Choroid plexus epithelial cell (primary cell): ENCODE measurements around the gene QRICH2.

Source experiments
- DNase-seq: peaks from one replicate; pipeline ENCODE4 v3.0.0-alpha.2; 2010; ENCODE audit warnings: low read depth
- H3K4me3 ChIP-seq: 2 replicates; pipeline ENCODE4 v1.5.1; 2011; ENCODE audit warnings: low read depth, mild to moderate bottlenecking, control low read depth, low read length, moderate library complexity
- TF ChIP-seq, protein P1 (sequence below): conservative IDR thresholded peaks from 2 replicates; pipeline ENCODE4 v1.5.1; 2011; ENCODE audit warnings: low read depth, mild to moderate bottlenecking, control low read depth, inconsistent platforms, low read length, moderate library complexity

Gene QRICH2

GRCh38 chr17:76243826-76244679 is 64.0 kb downstream of the QRICH2 start:
- DNase-seq, result no peak
- TF ChIP-seq, protein P1, sequence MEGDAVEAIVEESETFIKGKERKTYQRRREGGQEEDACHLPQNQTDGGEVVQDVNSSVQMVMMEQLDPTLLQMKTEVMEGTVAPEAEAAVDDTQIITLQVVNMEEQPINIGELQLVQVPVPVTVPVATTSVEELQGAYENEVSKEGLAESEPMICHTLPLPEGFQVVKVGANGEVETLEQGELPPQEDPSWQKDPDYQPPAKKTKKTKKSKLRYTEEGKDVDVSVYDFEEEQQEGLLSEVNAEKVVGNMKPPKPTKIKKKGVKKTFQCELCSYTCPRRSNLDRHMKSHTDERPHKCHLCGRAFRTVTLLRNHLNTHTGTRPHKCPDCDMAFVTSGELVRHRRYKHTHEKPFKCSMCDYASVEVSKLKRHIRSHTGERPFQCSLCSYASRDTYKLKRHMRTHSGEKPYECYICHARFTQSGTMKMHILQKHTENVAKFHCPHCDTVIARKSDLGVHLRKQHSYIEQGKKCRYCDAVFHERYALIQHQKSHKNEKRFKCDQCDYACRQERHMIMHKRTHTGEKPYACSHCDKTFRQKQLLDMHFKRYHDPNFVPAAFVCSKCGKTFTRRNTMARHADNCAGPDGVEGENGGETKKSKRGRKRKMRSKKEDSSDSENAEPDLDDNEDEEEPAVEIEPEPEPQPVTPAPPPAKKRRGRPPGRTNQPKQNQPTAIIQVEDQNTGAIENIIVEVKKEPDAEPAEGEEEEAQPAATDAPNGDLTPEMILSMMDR, result no peak
- no peak overlapping the region for H3K4me3 ChIP-seq

GRCh38 chr17:76241691-76242255 is 66.3 kb downstream of the QRICH2 start:
- TF ChIP-seq, protein P1, result no peak
- H3K4me3 ChIP-seq, result no peak overlapping the region
- no peak for DNase-seq

DNA sequence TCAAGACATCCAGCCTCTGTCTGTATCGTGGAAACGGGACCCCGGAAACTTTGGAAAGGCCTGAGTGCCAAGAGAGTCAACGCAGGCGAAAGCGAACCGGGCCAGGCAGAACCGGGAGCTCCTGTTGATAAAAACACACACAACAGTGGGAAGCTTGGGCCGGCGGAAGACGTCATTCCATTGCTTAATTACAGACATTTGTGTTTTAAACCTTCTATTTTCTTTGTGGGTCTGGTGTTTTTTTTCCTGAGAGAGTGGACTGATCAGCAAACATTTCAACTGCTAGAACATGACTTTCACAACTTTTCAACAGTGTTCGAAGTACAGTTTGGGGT is 66.9 kb downstream of the QRICH2 start:
- peak overlapping the region; percentile 62 for H3K4me3 ChIP-seq
- peak; percentile 35 for DNase-seq
- TF ChIP-seq, protein P1, result no peak

GRCh38 chr17:76240461-76241203 is 67.4 kb downstream of the QRICH2 start, which contains the start of gene RNF157:
RNF157 (minus strand) TSS chr17:76240493; CDS start chr17:76240240, 253 bp downstream.
- TF ChIP-seq, protein P1, result no peak
- peak; percentile 42 for DNase-seq
- peak within 1 kb of the TSS; percentile 62 for H3K4me3 ChIP-seq

DNA sequence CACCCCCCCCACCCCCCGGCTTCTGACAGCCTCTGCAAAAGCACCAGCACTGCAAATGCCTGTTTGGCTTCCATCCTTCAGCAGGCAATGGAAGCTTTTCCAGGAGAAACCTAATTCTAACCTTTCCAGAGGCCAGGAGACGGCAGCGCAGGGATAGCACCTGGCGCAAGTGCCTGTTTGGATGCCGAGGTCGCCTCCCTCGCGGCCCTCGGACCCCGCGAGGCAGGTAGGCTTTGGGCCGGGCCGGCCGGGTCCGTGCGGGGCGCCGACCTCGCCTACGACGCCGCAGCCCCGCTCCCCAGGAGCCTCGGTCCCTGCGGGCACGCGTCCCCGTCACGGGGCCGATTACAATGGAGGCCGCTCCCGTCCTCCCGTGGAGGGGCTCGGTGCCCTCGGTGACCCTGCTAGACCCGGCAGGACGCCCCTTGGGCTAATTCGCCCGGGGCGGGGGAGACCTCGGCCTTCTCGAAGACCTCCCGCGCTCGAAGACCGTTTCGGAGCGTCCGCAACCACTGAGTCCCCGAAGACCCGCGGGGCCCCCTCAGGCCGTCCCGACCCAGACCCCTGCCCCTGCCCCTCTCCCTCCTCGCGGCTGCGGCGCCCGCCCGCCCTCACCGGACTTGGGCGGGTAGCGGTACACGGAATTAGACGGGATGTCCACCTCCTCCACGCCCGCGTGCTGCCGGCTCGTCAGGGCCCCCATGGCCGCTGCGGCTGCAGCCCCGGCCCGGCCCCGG is 68.4 kb downstream of the QRICH2 start:
- H3K4me3 ChIP-seq, result peak overlapping the region; percentile 41
- TF ChIP-seq, protein P1, result no peak
- no peak for DNase-seq

DNA sequence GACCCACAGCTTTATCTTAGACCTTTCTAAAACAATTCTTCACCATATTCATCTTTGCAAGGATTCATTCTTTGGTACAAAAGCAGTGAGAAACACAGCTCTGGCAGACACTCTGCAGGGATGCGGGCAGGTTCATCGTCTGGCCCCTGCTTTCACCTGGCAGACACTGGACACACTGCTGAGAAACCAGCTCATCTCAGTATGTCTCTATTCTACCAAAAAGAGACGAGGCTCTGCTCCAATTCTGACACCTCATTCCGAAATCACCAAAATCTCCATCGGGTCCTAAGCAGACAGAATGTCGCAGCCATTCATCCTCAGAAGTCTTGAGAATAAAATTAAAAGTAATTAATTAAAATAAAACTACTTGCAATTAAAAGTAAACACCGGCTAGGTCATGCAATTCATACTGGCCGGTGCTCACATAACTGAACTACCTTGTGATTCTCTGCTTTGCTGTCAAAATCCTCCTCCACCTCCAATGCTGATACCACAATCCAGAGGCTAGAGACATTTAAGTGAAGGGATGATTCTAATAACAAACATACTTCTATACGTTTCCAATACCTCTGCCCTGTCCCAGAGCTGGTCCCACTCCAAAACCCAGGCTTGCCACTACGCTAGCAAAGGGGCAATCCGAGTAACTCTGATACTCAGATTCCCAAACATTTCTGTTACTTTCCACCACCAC is 69.1 kb downstream of the QRICH2 start:
- TF ChIP-seq, protein P1, result no peak
- H3K4me3 ChIP-seq, result no peak overlapping the region
- DNase-seq, result no peak
